CD4-positive, alpha-beta T cell treated with Interleukin-15 for 4 hours (primary cell): ENCODE results near the gene TIMD4.
A peak's percentile ranks its signal among the peaks of the same experiment; 100 is the strongest.

Source experiments
- DNase-seq: peaks from one replicate; pipeline ENCODE4 v3.0.0-alpha.2; 2020; ENCODE audit warnings: low spot score

The TIMD4 gene

DNA sequence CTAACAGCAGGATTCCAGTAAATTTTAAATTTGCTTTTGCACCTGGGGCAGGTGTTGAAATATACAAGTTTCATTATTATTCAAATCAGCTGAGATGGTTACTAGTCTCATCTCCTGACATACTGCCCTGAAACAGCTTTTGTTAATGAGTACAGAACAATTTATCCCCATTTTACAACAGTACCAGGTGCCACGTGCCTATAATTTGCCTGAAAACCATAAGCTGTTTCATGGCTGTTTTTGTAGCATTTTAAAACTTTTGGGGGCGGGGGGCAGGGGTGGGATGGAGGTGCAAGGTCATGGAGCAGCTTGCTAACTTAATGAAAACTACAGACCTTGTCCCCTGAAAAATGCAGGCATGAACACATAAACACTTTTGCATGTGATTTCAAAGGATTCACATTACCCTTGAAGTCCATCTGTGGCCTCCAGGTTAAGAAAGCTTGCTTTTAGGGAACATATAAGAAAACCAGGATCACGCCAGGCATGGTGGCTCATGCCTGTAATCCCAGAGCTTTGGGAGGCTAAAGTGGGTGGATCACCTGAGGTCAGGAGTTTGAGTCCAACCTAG is 42.1 kb downstream of the TIMD4 start:
- DNase-seq, result no peak

DNA sequence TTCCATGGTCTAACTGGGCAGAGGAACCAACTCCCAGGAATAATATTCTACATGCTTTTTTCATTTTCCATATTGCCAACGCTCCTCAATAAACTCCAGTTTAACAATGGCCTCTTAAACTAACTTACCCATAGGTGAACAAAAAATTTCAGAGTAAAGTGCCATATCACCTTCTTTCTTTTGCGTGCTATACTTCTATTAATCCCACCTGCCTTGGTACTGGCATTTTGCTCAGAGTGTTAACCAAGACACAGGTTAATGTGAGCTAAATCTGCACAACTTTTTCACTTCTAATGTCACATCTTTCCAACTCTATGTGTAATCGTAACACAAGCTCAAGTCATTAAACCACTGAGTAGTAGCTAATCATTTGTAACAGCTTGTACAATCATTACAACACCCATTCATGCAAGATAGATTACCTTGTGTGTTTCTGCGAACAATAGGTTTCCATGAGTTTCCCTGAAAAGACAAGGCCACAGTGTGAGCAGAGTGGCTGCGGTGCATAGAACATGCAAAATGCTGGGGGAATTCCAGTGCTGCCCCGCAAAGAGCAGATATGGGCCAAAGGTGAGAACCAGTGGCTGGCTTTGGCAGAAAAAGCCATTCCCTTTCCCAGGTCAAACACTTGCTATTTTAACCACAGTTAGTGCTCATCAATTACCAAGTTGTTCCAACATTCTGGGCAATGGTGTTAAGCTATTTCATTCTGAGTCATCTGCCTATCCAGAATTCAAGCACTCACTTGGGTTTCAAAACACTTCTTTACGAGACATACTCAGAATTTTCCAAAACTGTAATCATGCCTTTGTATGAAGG is 42.8 kb downstream of the TIMD4 start:
- peak; percentile 57 for DNase-seq

DNA sequence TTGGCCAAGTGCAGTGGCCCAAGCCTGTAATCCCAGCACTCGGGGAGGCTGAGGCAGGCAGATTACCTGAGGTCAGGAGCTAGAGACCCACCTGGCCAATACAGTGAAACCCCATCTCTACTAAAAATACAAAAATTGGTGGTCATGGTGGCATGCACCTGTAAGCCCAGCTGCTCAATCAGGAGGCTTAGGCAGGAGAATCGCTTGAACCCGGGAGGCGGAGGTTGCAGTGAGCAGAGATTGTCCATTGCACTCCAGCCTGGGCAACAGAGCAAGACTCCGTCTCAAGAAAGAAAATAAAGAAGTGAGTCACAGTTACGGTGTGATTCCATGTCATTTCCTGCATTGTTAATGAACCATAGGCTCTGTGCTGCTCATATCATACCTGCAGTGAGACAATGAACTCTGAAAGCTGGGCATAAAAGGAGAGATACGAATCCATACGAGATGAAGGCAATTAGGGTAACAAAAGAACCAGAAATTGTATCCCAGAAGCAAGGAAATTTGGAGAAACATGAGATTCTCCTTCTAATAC is 44.6 kb downstream of the TIMD4 start:
- DNase-seq, result no peak

DNA sequence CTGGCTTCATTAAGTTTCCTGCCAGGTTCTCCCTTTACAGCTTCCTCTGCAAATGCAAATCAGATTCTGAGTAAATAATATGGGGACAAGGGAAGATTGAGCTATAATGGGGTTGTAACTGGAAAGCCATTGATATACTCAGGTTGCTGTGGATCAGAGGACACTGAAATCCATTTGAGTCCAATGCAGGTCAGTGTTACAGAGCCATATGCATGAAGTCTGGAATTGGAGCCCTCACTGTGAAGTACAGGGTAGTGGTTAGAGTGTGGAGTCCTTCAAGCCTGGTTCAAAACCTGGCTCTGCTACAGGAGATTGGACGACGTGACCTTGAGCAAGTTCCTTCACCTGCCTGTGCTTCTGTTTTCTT is 48.7 kb downstream of the TIMD4 start:
- DNase-seq, result no peak

DNA sequence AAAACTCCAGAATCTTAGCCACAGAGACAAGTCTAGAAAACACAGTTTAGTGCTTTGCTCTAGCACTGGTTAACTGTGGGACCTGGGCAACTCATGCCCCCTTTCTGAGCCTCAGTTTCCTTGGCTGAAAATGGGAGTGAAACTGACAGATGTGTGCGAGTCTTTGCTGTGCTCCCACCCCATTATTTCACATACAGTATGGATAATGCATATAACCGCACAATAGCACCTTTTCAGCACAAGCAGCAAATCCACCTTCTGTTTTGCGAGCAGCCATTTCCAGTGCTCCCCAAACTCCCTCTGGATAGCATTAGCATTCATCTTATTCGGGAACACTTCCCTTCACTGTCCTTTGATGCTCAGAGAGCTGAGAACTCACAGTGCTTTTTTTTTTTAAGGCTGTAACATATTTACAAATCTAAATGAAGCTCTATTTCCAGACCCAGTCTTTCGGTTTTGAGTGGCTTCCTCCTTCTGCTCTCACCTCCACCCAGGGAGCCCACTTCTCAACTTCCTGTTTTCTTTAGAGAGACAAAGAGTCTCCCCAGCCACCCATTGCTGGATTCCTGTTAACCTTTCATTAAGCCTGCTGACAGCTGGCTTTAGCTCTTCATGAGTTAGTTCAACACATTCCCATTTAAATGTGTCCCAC is 49.2 kb downstream of the TIMD4 start:
- peak; percentile 42 for DNase-seq

DNA sequence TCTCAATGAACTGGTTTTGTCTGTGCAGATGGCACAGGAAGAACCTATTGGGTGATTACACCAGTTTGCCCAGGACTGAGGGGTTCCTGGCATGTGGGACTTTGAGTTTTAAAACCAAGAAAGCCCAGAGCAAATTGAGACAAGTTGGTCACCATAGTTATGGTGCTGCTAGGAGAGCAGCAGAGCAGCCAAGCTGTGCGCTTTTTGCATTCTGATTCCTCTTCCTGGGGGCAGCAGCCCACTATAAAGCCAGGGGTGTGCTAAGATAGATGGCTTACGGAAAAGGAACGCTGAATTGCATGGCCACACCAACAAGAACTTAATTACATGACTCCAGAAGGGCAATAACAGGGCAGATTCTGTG is 49.7 kb downstream of the TIMD4 start:
- DNase-seq, result no peak

DNA sequence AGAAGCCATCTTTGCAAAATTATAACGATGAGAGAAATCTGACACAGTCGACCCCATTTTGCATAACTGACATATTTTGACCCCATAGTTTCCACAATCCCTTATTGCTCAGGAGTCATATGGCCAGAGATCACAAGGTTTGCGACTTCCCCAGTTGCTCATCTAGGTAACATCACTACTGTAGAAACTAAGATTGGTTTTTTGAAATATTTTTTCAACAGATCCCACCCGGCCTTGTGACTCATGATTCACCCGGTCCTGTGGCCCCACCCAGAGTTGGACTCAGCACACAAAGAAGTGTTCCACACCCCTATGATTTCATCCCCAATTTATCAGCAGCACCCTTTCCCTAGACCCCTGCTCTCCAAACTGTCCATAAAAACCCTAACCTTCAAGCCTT is 50.2 kb downstream of the TIMD4 start:
- DNase-seq, result no peak

DNA sequence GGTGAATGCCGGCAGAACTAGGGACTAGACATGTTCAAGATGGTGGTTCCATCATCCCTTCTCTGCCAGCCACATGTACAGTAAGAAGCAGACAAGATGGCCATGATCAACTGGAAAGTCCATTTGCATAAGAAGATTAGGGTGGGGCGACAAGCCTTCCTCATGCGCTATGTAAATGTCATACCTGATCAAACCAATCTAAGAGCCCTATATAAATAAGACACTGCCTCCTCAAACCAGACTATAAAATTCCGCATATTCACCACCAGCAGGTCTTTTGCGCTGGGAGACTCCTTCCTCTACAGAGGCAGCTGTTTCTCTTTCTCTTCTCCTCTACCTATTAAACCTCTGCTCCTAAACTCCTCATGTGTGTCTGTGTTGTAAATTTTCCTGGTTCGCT is 53.8 kb downstream of the TIMD4 start:
- DNase-seq, result no peak

DNA sequence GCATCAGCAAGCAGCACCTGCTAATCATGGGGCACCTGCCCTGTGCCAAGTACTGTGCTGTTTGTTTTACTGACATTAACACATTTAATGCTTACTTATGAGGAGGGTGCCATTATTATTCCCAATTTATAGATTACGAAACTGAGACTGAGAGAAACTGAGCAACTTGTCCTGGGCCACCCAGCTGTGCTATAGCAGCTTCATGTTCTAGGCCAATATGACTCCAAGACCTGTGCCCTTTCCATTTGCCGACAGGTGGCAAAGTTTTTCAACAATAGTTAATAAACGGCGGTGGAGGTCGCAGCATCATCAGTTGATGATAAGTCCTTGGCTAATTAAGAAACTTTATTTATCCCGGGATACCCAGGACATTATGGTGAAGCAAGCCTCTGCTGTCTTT is 55.4 kb downstream of the TIMD4 start:
- DNase-seq, result no peak

- DNase-seq, result no peak
Measured at GRCh38 chr5:156906807-156907206, 56.2 kb downstream of the TIMD4 start.

DNA sequence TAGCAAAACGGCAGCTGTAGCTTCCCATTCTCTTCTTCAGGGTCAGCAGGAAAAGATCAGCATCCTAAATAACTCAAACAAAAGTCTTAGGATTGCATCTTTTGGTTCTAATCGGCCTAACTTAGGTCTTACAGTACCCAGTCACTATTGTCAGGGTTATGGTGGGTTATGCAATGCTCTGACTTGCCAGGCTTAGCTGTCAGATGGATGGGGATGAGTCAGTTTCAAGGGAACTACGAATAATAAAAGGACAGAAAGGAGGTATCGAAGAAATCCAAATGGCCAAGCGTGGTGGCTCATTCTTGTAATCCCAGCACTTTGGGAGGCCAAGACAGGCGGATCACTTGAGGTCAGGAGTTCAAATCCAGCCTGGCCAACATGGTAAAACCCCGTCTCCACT is 66.5 kb downstream of the TIMD4 start:
- no peak for DNase-seq

GRCh38 chr5:156893517-156893916 is 69.5 kb downstream of the TIMD4 start:
- DNase-seq, result no peak

- DNase-seq, result no peak
Measured at GRCh38 chr5:156892864-156893263, 70.2 kb downstream of the TIMD4 start.

- DNase-seq, result no peak
Measured at GRCh38 chr5:156892223-156892622, 70.8 kb downstream of the TIMD4 start.

DNA sequence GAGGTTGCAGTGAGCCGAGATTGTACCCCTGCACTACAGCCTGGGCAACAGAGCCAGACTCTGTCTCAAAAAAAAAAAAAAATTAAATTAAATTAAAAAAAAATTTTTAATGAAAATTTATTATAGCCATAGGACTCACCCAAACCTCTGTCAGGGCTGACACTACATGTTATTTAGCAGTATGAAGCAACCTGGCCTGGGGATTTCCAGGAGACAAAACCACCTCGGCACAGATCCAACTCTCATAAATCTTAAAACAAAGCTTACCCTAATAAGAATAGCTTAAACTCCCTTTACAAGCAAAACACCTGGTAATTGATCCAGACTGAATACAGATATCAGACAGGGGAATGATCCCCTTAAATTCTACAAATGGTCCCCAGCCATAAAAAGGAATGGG is 74.5 kb downstream of the TIMD4 start:
- DNase-seq, result no peak

DNA sequence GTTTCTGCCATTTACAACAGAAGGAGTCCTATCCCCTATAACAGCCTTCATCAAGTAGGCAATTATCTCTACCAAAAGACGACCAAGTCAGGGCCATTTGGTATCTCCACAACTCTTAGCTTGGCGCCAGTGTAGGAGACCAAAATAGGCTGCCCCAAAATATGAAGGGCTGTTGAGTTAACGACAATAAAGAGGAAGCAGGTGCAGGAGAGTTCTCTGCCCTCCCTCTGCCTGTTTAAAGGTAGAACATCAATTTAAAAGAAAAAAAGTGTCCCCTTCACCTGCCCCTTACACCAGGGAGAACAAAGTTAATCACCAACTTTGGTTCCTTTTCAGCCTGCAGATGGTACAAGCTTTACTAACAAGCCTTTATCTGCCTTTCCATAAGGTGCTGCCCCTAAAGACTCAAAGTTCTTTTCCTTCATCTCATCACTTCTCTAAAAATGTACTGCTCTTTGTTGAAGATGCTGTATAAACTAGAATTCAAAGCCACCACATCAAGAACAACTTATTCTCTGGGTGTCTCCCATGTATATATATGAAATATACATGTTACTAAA is 79.6 kb downstream of the TIMD4 start:
- DNase-seq, result no peak

- no peak for DNase-seq
Measured at GRCh38 chr5:156879665-156880285, 83.3 kb downstream of the TIMD4 start.

DNA sequence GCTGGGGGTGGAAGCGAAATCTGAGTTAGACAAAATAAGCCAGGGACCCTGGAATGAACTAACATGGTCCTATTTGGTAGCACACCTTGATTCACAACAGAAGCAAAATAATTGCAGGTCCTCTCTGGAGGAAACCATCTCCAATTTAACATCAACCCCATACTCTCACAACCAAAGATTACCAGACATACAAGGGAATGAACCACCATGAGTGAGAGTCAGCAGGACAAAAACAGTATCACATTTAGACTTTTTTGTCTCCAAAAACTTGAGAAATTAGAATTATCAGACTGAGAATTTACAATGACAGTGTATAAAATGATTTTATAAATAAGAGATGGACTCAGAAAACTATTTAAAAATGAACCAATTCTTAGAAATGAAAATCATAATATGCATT is 91.8 kb downstream of the TIMD4 start:
- DNase-seq, result no peak

DNA sequence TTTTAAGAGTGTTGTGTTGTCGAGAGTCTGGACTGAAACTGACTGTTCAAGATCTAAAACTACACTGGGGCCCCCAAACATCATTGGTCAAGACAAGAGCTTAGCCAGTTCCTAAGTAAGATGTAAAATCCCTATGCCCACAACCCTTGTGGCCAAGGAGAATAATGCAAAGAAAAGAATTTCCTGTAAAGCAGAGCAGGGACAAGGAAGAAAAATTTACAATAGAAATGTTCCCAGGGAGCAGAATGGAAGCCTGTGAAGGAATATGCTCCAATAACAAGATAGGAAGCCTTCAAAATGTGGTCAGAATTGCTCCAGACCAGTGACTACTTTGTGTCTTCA is 92.6 kb downstream of the TIMD4 start:
- no peak for DNase-seq
